ENCODE results near the gene FXYD5.

GRCh38 chr19:35141837-35142605 lies 12.5 kb upstream of the FXYD5 start:
- TF ChIP-seq RARB (CRISPR knock-in tag; IDR thresholded peaks at IDR 0.05) (no peak), ZC3H10 (CRISPR knock-in tag; IDR thresholded peaks at IDR 0.05) (no peak), ZNF70 (CRISPR knock-in tag; IDR thresholded peaks at IDR 0.05) (no peak), ARNTL (CRISPR knock-in tag; IDR thresholded peaks at IDR 0.05; ENCODE audit: borderline replicate concordance, low read depth) (no peak)
- TF ChIP-seq, protein P1, sequence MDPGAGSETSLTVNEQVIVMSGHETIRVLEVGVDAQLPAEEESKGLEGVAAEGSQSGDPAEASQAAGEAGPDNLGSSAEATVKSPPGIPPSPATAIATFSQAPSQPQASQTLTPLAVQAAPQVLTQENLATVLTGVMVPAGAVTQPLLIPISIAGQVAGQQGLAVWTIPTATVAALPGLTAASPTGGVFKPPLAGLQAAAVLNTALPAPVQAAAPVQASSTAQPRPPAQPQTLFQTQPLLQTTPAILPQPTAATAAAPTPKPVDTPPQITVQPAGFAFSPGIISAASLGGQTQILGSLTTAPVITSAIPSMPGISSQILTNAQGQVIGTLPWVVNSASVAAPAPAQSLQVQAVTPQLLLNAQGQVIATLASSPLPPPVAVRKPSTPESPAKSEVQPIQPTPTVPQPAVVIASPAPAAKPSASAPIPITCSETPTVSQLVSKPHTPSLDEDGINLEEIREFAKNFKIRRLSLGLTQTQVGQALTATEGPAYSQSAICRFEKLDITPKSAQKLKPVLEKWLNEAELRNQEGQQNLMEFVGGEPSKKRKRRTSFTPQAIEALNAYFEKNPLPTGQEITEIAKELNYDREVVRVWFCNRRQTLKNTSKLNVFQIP (CRISPR knock-in tag; IDR thresholded peaks at IDR 0.05; ENCODE audit: borderline replicate concordance, low read depth), result no peak

Data from SK-N-SH treated with all-trans-retinoic acid at 6 μM for 48 hours (cell line).